22Rv1 (cell line): ENCODE data around the gene ABI3BP.

Source experiments
- CTCF ChIP-seq: fragments of 450-650 bp; IDR thresholded peaks from 2 replicates; pipeline ENCODE4 v1.5.1; 2017; ENCODE audit warnings: mild to moderate bottlenecking
- ZFX ChIP-seq: fragments of 450-650 bp; IDR thresholded peaks from 2 replicates; pipeline ENCODE4 v1.6.1; 2017; ENCODE audit warnings: antibody characterized with exemption, borderline replicate concordance

GRCh38 chr3:100896994-100897393, 96.2 kb downstream of the ABI3BP start:
- TF ChIP-seq CTCF (no peak), ZFX (no peak)
